ENCODE data around the gene NDC80. TPM values are rescaled to one million over a fixed set of nuclear protein-coding genes. Genes with fewer than 3 reads are reported as not detected.

Gene NDC80
- polyA plus RNA-seq, 1 donor (not counting 4 experiments of a cell fraction or from before 2014, with no cell fraction given), result 11.5 TPM

DNA sequence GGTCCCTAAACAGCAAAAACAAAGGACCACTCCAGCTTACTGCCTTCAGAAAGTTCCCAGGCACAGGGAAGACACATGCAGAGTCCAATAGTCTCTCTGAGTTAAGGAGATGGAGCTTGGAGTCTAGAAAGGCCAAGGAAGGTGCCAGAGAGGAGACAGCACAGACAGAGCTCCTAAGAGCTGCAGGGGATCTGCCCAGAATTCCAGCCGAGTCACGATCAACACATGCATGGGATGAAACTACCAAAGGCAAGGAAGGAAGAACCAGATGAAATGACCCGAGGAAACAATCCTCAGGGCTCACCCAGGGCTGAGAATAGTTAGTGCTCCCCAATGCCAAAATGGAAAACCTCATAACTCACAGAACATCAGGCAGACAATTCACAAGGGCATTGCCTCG, 15.5 kb upstream of the NDC80 start:
- Histone ChIP-seq H3K36me3 (ENCODE audit: control insufficient read depth in 2 of 2, extremely low read depth in 1 of 2, insufficient read depth in 2 of 2, low read length in 2 of 2) (no peaks in the 10 kb centered on the region), H3K4me3 (ENCODE audit: control insufficient read depth in 2 of 3, extremely low read depth in 1 of 3, insufficient read depth in 2 of 3, low read depth in 1 of 3, low read length in 3 of 3) (no peak overlapping the region), H3K27me3 (ENCODE audit: control insufficient read depth, extremely low read depth, insufficient read depth, low read length) (no peaks in the 10 kb centered on the region), H3K4me1 (ENCODE audit: control insufficient read depth, extremely low read depth, insufficient read depth, low read length) (no peaks in the 10 kb centered on the region), H3K79me2 (ENCODE audit: control insufficient read depth, insufficient read depth, low read length) (no peaks in the 10 kb centered on the region), H3K27ac (ENCODE audit: control insufficient read depth, insufficient read depth, low read length) (no peak overlapping the region), H3K9me1 (ENCODE audit: control insufficient read depth, extremely low read depth, insufficient read depth, low read length) (no peaks in the 10 kb centered on the region), H3K4me2 (ENCODE audit: control insufficient read depth, extremely low read depth, insufficient read depth, low read depth, low read length) (no peak overlapping the region), H2AFZ (ENCODE audit: control insufficient read depth, low read length) (no peak overlapping the region), H3K9me3 (ENCODE audit: control insufficient read depth, low read depth, low read length) (no peaks in the 10 kb centered on the region), H4K20me1 (ENCODE audit: control insufficient read depth, extremely low read depth, insufficient read depth, low read length) (no peaks in the 10 kb centered on the region), H3K9ac (ENCODE audit: control insufficient read depth, extremely low read depth, insufficient read depth, low read length) (no peak overlapping the region)
- TF ChIP-seq, protein P1, sequence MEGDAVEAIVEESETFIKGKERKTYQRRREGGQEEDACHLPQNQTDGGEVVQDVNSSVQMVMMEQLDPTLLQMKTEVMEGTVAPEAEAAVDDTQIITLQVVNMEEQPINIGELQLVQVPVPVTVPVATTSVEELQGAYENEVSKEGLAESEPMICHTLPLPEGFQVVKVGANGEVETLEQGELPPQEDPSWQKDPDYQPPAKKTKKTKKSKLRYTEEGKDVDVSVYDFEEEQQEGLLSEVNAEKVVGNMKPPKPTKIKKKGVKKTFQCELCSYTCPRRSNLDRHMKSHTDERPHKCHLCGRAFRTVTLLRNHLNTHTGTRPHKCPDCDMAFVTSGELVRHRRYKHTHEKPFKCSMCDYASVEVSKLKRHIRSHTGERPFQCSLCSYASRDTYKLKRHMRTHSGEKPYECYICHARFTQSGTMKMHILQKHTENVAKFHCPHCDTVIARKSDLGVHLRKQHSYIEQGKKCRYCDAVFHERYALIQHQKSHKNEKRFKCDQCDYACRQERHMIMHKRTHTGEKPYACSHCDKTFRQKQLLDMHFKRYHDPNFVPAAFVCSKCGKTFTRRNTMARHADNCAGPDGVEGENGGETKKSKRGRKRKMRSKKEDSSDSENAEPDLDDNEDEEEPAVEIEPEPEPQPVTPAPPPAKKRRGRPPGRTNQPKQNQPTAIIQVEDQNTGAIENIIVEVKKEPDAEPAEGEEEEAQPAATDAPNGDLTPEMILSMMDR (optimal IDR thresholded peaks at IDR 0.05 in 1 of 3, IDR thresholded peaks at IDR 0.05 in 1 of 3, conservative IDR thresholded peaks at IDR 0.05 in 1 of 3; ENCODE audit: extremely low read depth in 1 of 3, insufficient read depth in 2 of 3, low read length in 3 of 3), result no peak
- no peak for TF ChIP-seq EZH2 (IDR thresholded peaks at IDR 0.05; ENCODE audit: low read length)
- DNase-seq (ENCODE audit: low read depth, low spot score) (no peak), FAIRE-seq (no peak)
- dilution Hi-C loops (cut with MboI; ENCODE audit: extremely low pct_ligation_motif_present, low sequenced_read_pairs), result no loop called here

- Histone ChIP-seq H3K79me2 (ENCODE audit: control insufficient read depth, insufficient read depth, low read length) (no peaks in the 10 kb centered on the region), H3K9me1 (ENCODE audit: control insufficient read depth, extremely low read depth, insufficient read depth, low read length) (no peaks in the 10 kb centered on the region), H3K9me3 (ENCODE audit: control insufficient read depth, low read depth, low read length) (no peaks in the 10 kb centered on the region), H3K36me3 (ENCODE audit: control insufficient read depth in 2 of 2, extremely low read depth in 1 of 2, insufficient read depth in 2 of 2, low read length in 2 of 2) (no peaks in the 10 kb centered on the region), H4K20me1 (ENCODE audit: control insufficient read depth, extremely low read depth, insufficient read depth, low read length) (no peaks in the 10 kb centered on the region), H2AFZ (ENCODE audit: control insufficient read depth, low read length) (no peak overlapping the region), H3K4me3 (ENCODE audit: control insufficient read depth in 2 of 3, extremely low read depth in 1 of 3, insufficient read depth in 2 of 3, low read depth in 1 of 3, low read length in 3 of 3) (no peak overlapping the region), H3K4me2 (ENCODE audit: control insufficient read depth, extremely low read depth, insufficient read depth, low read depth, low read length) (no peak overlapping the region), H3K9ac (ENCODE audit: control insufficient read depth, extremely low read depth, insufficient read depth, low read length) (no peak overlapping the region), H3K27ac (ENCODE audit: control insufficient read depth, insufficient read depth, low read length) (no peak overlapping the region), H3K27me3 (ENCODE audit: control insufficient read depth, extremely low read depth, insufficient read depth, low read length) (no peaks in the 10 kb centered on the region), H3K4me1 (ENCODE audit: control insufficient read depth, extremely low read depth, insufficient read depth, low read length) (no peaks in the 10 kb centered on the region)
- no peak for DNase-seq (ENCODE audit: low read depth, low spot score)
- no peak for FAIRE-seq
- dilution Hi-C loops (cut with MboI; ENCODE audit: extremely low pct_ligation_motif_present, low sequenced_read_pairs), result no loop called here
- TF ChIP-seq, protein P1 (optimal IDR thresholded peaks at IDR 0.05 in 1 of 3, IDR thresholded peaks at IDR 0.05 in 1 of 3, conservative IDR thresholded peaks at IDR 0.05 in 1 of 3; ENCODE audit: extremely low read depth in 1 of 3, insufficient read depth in 2 of 3, low read length in 3 of 3), result no peak
- TF ChIP-seq EZH2 (IDR thresholded peaks at IDR 0.05; ENCODE audit: low read length), result no peak
Observed at GRCh38 chr18:2557536-2557935, 13.8 kb upstream of the NDC80 start.

All from keratinocyte (primary cell).